HK-2 (cell line): ENCODE measurements around the gene ZFYVE21.

Experiments
- DNase-seq: peaks from one replicate; pipeline ENCODE4 v3.0.0-alpha.2; 2018; ENCODE audit not compliant: unreplicated experiment

ZFYVE21 gene

GRCh38 chr14:103737432-103738045 lies 21.9 kb downstream of the ZFYVE21 start:
- DNase-seq, result no peak

GRCh38 chr14:103738166-103738565 lies 22.6 kb downstream of the ZFYVE21 start:
- no peak for DNase-seq

- DNase-seq, result no peak
These were observed 23.3 kb downstream of the ZFYVE21 start for GRCh38 chr14:103738701-103739451.

- no peak for DNase-seq
These were observed 23.8 kb downstream of the ZFYVE21 start for GRCh38 chr14:103739466-103739792.

GRCh38 chr14:103739793-103740501 lies 24.3 kb downstream of the ZFYVE21 start:
- DNase-seq, result no peak

- DNase-seq, result no peak
These were observed 25.5 kb downstream of the ZFYVE21 start for GRCh38 chr14:103740991-103741689.

GRCh38 chr14:103741876-103742275 lies 26.3 kb downstream of the ZFYVE21 start:
- no peak for DNase-seq

GRCh38 chr14:103742499-103743255 lies 27.1 kb downstream of the ZFYVE21 start:
- no peak for DNase-seq

GRCh38 chr14:103743691-103744090 lies 28.1 kb downstream of the ZFYVE21 start:
- DNase-seq, result no peak

- DNase-seq, result no peak
These were observed 29.2 kb downstream of the ZFYVE21 start for GRCh38 chr14:103744621-103745395.

- DNase-seq, result no peak
These were observed 29.8 kb downstream of the ZFYVE21 start for GRCh38 chr14:103745424-103745823.

GRCh38 chr14:103746701-103747100 lies 31.1 kb downstream of the ZFYVE21 start:
- peak; percentile 77 for DNase-seq

- DNase-seq, result no peak
These were observed 32.9 kb downstream of the ZFYVE21 start for GRCh38 chr14:103748534-103748857.

GRCh38 chr14:103749452-103749851 lies 33.8 kb downstream of the ZFYVE21 start:
- no peak for DNase-seq

- DNase-seq, result no peak
These were observed 34.2 kb downstream of the ZFYVE21 start for GRCh38 chr14:103749860-103750259.

GRCh38 chr14:103753774-103754173 lies 38.2 kb downstream of the ZFYVE21 start:
- DNase-seq, result no peak

GRCh38 chr14:103755060-103755459 lies 39.5 kb downstream of the ZFYVE21 start:
- DNase-seq, result no peak

- no peak for DNase-seq
These were observed 42.6 kb downstream of the ZFYVE21 start for GRCh38 chr14:103758059-103758776.

- no peak for DNase-seq
These were observed 46.4 kb downstream of the ZFYVE21 start for GRCh38 chr14:103762036-103762435.

GRCh38 chr14:103762541-103762940 lies 46.9 kb downstream of the ZFYVE21 start:
- DNase-seq, result no peak
